GM13976 (cell line): Measurements from ENCODE around the gene GIPC3.
"Not testable (repeated sequence)": the region's sequence is repeated elsewhere in the genome, so short reads cannot be mapped to it uniquely, and the experiment has no call there.

Experiments used
- DNase-seq: peaks from one replicate; pipeline ENCODE4 v3.0.0; 2012; ENCODE audit warnings: low spot score
- CTCF ChIP-seq: IDR thresholded peaks from 2 replicates; pipeline ENCODE4 v1.5.1; 2012; ENCODE audit warnings: borderline replicate concordance, mild to moderate bottlenecking; ENCODE audit not compliant: insufficient read depth; ENCODE audit errors: extremely low read depth, missing control alignments, control extremely low read depth
- in situ Hi-C: fragments of 300-500 bp; cut with MboI; formaldehyde crosslinking; loops from one replicate; pipeline ENCODE4 v1.12.0; 2022; ENCODE audit warnings: low sequenced_read_pairs, mixed read lengths, inconsistent platforms; ENCODE audit not compliant: unreplicated experiment

The GIPC3 gene

GRCh38 chr19:3576696-3577443 lies 8.4 kb upstream of the GIPC3 start:
- in situ Hi-C loops: no loop called here
- DNase-seq: no peak
- TF ChIP-seq CTCF: no peak

- in situ Hi-C loops: no loop called here
- no peak for TF ChIP-seq CTCF
- no peak for DNase-seq
Measured at GRCh38 chr19:3577723-3578344, 7.4 kb upstream of the GIPC3 start.

GRCh38 chr19:3578390-3578789 lies 6.9 kb upstream of the GIPC3 start:
- in situ Hi-C loops: no loop called here
- TF ChIP-seq CTCF: no peak
- DNase-seq: no peak

DNA sequence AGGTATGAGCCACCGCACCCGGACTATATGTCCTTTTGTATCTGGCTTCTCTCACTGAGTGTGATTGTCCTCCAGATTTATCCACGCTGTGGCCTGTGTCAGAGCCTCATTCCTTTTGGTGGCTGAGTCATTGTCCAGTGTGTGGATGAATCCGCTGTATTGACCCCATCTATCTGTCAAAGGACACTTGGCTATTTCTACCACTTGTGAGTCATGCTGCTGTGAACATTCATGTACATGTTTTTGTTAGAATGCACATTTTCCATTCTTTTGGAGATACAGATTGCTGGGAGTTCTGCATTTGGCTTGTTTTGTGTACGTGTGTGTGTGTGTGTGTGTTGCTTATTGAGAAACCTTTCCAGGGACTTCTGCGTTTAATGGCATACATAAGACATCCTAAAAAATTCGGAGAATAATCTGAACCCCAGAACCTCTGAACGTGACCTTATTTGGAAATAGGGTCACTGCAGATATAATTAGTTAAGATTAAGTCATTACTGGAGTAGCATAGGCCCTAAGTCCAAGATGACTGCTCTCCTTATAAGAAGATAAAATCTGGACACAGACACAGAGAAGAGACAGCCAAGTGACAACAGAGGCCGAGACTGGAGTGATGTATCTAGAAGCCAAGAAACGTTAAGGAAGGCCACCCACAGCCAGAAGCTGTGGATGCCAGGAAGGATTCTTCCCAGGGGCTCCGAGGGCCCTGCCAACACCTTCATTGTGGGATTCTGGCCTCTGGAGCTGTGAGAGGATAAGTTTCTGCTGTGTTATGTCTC lies 4.9 kb upstream of the GIPC3 start:
- DNase-seq: no peak
- in situ Hi-C loops: no loop called here
- no peak for TF ChIP-seq CTCF

DNA sequence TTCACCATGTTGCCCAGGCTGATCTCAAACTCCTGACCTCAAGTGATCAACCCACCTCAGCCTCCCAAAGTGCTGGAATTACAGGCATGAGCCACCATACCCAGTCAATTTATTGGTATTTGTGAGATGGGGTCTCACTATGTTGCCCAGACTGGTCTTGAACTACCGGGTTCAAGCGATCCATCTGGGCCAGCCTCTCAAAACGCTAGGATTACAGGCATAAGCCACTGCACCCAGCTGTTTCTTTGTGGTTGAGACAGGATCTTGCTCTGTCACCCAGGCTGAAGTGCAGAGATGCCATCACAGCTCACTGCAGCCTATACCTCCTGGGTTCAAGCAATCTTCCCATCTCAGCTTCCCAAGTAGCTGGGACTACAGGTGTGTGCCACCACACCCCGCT lies 3.5 kb upstream of the GIPC3 start:
- DNase-seq, in situ Hi-C loops: not testable (repeated sequence)

DNA sequence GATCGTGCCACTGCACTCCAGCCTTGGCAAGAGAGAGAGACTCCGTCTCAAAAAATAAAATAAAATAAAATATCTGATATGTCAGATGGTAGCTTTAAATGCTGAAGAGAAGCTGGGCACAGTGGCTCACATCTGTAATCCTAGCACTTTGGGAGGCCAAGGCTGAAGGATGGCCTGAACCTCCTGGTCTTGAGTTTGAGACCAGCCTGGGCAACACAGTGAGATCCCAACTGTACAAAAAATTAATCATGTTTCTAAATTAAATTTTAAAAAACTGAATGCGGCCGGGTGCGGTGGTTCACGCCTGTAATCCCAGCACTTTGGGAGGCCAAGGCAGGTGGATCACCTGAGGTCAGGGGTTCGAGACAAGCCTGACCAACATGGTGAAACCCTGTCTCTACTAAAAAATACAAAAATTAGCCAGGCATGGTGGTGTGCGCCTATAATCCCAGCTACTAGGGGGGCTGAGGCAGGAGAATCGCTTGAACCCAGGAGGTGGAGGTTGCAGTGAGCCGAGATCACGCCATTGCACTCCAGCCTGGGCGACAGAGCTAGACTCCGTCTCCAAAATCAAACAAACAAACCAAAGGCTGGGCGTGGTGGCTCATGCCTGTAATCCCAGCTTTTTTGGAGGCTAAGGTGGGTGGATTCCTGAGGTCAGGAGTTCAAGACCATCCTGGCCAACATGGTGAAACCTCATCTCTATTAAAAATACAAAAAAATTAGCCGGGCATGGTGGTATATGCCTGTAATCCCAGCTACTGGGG lies 1.1 kb upstream of the GIPC3 start:
- DNase-seq, in situ Hi-C loops: not testable (repeated sequence)

DNA sequence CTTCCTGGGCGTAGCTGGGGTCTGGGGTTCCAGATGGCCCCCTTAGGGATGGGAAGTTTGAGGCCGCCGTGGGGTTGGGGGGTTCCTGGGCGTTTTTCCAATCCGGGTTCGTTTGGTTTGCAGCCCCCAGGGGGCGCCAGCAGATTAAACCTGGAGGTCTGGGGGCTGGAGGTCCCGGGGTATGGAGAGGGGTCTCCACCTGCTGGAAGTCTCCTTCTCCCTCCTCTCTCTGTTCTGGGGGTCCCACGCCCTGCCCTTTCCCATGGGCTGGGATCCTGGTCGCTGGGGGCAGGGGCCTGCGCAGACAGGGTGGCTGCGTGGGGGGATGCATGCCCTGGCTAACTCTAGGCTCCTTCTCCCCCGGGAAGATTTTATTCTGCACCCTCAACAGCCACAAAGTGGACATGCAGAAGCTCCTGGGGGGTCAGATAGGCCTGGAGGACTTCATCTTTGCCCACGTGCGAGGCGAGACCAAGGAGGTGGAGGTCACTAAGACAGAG lies 899 bp downstream of the GIPC3 start:
- peak; percentile 81 for DNase-seq
- in situ Hi-C loops: no loop called here
- TF ChIP-seq CTCF: peak; percentile 38
